Measurements from ENCODE around the gene ADGRB3.

The ADGRB3 gene

DNA sequence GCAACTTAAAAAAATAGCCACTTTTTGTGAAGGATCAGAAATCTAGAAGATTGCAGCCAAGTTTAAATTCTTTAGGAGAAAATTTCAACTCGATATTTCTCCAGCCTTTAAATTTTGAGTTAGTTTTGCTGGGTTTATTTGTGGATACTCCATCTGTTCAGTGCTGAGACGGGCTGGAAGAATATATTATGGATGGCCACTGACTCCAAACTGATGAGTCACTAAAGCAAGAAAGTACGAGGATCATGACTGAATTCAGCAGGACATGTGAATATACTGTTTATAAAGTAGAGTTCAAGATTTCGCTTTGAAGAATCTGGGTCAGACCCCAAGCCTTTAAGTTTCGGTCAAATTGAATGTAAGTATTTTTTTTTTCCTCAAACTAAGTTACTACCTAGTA, 199.5 kb downstream of the ADGRB3 start:
- Histone ChIP-seq H3K27me3 (ENCODE audit: control insufficient read depth in 3 of 3, insufficient read depth in 3 of 3, low read depth in 1 of 3, low read length in 3 of 3) (no peaks in the 10 kb centered on the region), H3K4me1 (ENCODE audit: control insufficient read depth in 2 of 2, insufficient read depth in 1 of 2, low read depth in 1 of 2, low read length in 2 of 2) (no peaks in the 10 kb centered on the region), H2BK120ac (ENCODE audit: low read depth, low read length) (no peak overlapping the region), H4K91ac (ENCODE audit: low read depth, low read length, poor library complexity) (no peak overlapping the region), H2BK5ac (ENCODE audit: low read length) (no peak overlapping the region), H3K27ac (replicated peaks; ENCODE audit: low read length) (no peak overlapping the region), H4K8ac (ENCODE audit: low read depth, low read length) (no peak overlapping the region), H3K4ac (ENCODE audit: low read length) (no peak overlapping the region), H3K14ac (ENCODE audit: low read length) (no peak overlapping the region), H2BK15ac (ENCODE audit: low read length) (no peak overlapping the region), H3K4me3 (ENCODE audit: low read length in 2 of 2) (no peak overlapping the region), H2BK12ac (ENCODE audit: low read length) (no peak overlapping the region), H3K18ac (ENCODE audit: low read length) (no peak overlapping the region), H3K9me3 (replicated peaks in 1 of 2; ENCODE audit: control insufficient read depth in 2 of 2, insufficient read depth in 1 of 2, low read depth in 1 of 2, low read length in 2 of 2) (peaks cover 0 to 2% of the 10 kb centered on the region in 2 donors), H3K79me1 (ENCODE audit: low read depth, low read length) (no peaks in the 10 kb centered on the region), H3K23ac (ENCODE audit: low read depth, low read length, poor library complexity) (no peak overlapping the region), H2AK5ac (ENCODE audit: low read depth, low read length) (no peak overlapping the region), H3K4me2 (ENCODE audit: insufficient read depth, low read length, poor library complexity, severe bottlenecking) (no peak overlapping the region), H3K36me3 (replicated peaks in 1 of 2; ENCODE audit: control insufficient read depth in 2 of 2, insufficient read depth in 2 of 2, low read length in 2 of 2) (no peaks in the 10 kb centered on the region), H2AFZ (ENCODE audit: low read length) (no peak overlapping the region), H3K9ac (ENCODE audit: low read depth, low read length, poor library complexity) (no peak overlapping the region)
- DNase-seq (ENCODE audit: low spot score) = no peak
- no CpG with 5 or more reads among the region's 5 CpGs for WGBS, 2 donors (ENCODE audit: extremely low coverage in 2 of 2, insufficient read length in 2 of 2, insufficient replicate concordance in 1 of 2)

DNA sequence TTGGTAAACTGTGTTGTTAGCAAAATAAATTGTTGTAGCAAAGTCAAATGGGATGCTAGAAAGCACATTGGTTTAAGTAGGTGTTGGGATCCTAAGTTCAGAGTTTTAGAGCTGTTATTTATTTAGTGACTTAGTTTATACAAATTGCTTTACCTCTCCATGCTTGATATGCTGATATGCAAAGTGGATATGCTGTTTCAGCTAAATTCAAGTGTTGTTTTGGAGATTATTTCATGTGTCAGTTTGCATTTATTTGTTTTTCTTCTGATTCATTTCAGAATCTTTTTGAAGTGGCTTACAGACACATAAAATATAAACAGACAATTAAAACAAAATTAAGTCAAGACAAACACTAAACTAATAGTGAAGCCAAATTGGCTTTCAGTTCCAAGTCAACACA, 203.5 kb downstream of the ADGRB3 start:
- no peaks in the 10 kb centered on the region for H3K36me3 ChIP-seq (replicated peaks in 1 of 2; ENCODE audit: control insufficient read depth in 2 of 2, insufficient read depth in 2 of 2, low read length in 2 of 2)
- H3K9ac ChIP-seq (ENCODE audit: low read depth, low read length, poor library complexity) = no peak overlapping the region
- H3K79me1 ChIP-seq (ENCODE audit: low read depth, low read length) = no peaks in the 10 kb centered on the region
- no peak overlapping the region for H3K18ac ChIP-seq (ENCODE audit: low read length)
- H3K4me3 ChIP-seq (ENCODE audit: low read length in 2 of 2) = no peak overlapping the region
- no peak overlapping the region for H3K23ac ChIP-seq (ENCODE audit: low read depth, low read length, poor library complexity)
- H3K14ac ChIP-seq (ENCODE audit: low read length) = no peak overlapping the region
- no peak overlapping the region for H4K91ac ChIP-seq (ENCODE audit: low read depth, low read length, poor library complexity)
- H3K27ac ChIP-seq (replicated peaks; ENCODE audit: low read length) = no peak overlapping the region
- no peak overlapping the region for H3K4me2 ChIP-seq (ENCODE audit: insufficient read depth, low read length, poor library complexity, severe bottlenecking)
- no peak overlapping the region for H2AK5ac ChIP-seq (ENCODE audit: low read depth, low read length)
- no peak overlapping the region for H2BK5ac ChIP-seq (ENCODE audit: low read length)
- no peaks in the 10 kb centered on the region for H3K4me1 ChIP-seq (ENCODE audit: control insufficient read depth in 2 of 2, insufficient read depth in 1 of 2, low read depth in 1 of 2, low read length in 2 of 2)
- H3K9me3 ChIP-seq (replicated peaks in 1 of 2; ENCODE audit: control insufficient read depth in 2 of 2, insufficient read depth in 1 of 2, low read depth in 1 of 2, low read length in 2 of 2) = peaks cover 0 to 11% of the 10 kb centered on the region in 2 donors
- H2BK15ac ChIP-seq (ENCODE audit: low read length) = no peak overlapping the region
- no peak overlapping the region for H2BK120ac ChIP-seq (ENCODE audit: low read depth, low read length)
- H3K27me3 ChIP-seq (ENCODE audit: control insufficient read depth in 3 of 3, insufficient read depth in 3 of 3, low read depth in 1 of 3, low read length in 3 of 3) = no peaks in the 10 kb centered on the region
- H4K8ac ChIP-seq (ENCODE audit: low read depth, low read length) = no peak overlapping the region
- no peak overlapping the region for H2AFZ ChIP-seq (ENCODE audit: low read length)
- H2BK12ac ChIP-seq (ENCODE audit: low read length) = no peak overlapping the region
- H3K4ac ChIP-seq (ENCODE audit: low read length) = no peak overlapping the region
- no peak for DNase-seq (ENCODE audit: low spot score)

DNA sequence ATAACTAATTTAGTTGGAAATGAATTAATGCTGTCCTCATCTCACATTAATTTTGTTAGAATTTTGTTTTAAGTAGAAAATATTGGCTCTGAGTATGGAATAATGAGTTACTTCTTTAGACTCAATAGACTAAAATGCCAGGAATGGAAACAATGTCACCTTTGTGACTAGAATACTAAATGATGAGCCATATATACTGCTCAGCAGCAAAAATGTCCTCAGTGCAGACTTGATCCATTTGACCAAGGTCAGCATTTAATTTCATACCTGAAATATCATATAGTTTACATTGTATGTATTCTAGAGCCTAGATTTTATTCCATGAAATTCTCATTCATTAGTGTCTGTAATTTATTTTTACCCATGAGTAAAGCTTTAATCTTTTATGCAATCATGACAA, 217.7 kb downstream of the ADGRB3 start:
- Histone ChIP-seq H3K9ac (ENCODE audit: low read depth, low read length, poor library complexity) (no peak overlapping the region), H3K79me1 (ENCODE audit: low read depth, low read length) (no peaks in the 10 kb centered on the region), H4K91ac (ENCODE audit: low read depth, low read length, poor library complexity) (no peak overlapping the region), H3K4me3 (ENCODE audit: low read length in 2 of 2) (no peak overlapping the region), H3K27ac (replicated peaks; ENCODE audit: low read length) (no peak overlapping the region), H3K36me3 (replicated peaks in 1 of 2; ENCODE audit: control insufficient read depth in 2 of 2, insufficient read depth in 2 of 2, low read length in 2 of 2) (no peaks in the 10 kb centered on the region), H4K8ac (ENCODE audit: low read depth, low read length) (no peak overlapping the region), H3K4me2 (ENCODE audit: insufficient read depth, low read length, poor library complexity, severe bottlenecking) (no peak overlapping the region), H3K27me3 (ENCODE audit: control insufficient read depth in 3 of 3, insufficient read depth in 3 of 3, low read depth in 1 of 3, low read length in 3 of 3) (peaks cover 0 to 2% (median 0%) of the 10 kb centered on the region in 3 experiments), H3K4me1 (ENCODE audit: control insufficient read depth in 2 of 2, insufficient read depth in 1 of 2, low read depth in 1 of 2, low read length in 2 of 2) (peaks cover 0 to 14% of the 10 kb centered on the region in 2 donors), H3K23ac (ENCODE audit: low read depth, low read length, poor library complexity) (no peak overlapping the region), H3K14ac (ENCODE audit: low read length) (no peak overlapping the region), H2AK5ac (ENCODE audit: low read depth, low read length) (no peak overlapping the region), H3K9me3 (replicated peaks in 1 of 2; ENCODE audit: control insufficient read depth in 2 of 2, insufficient read depth in 1 of 2, low read depth in 1 of 2, low read length in 2 of 2) (peaks cover 1 to 2% of the 10 kb centered on the region in 2 donors), H3K18ac (ENCODE audit: low read length) (no peak overlapping the region), H2BK5ac (ENCODE audit: low read length) (no peak overlapping the region), H2AFZ (ENCODE audit: low read length) (no peak overlapping the region), H3K4ac (ENCODE audit: low read length) (no peak overlapping the region), H2BK12ac (ENCODE audit: low read length) (no peak overlapping the region), H2BK15ac (ENCODE audit: low read length) (no peak overlapping the region), H2BK120ac (ENCODE audit: low read depth, low read length) (no peak overlapping the region)
- no peak for DNase-seq (ENCODE audit: low spot score)

DNA sequence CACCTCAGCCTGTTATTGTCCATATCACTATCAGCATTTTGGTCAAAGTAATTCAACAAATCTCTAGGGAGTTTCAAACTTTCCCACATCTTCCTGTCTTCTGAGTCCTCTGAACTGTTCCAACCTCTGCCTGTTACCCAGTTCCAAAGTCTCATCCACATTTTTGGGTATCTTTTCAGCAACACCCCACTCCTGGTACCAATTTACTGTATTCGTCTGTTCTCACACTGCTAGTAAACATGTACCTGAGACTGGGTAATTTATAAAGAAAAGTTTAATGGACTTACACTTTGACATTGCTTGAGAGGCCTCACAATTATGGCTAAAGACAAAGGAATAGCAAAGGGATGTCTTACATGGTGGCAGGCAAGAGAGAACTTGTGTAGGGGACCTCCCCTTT, 224.2 kb downstream of the ADGRB3 start:
- no peak overlapping the region for H3K4ac ChIP-seq (ENCODE audit: low read length)
- H3K23ac ChIP-seq (ENCODE audit: low read depth, low read length, poor library complexity) = no peak overlapping the region
- H3K9me3 ChIP-seq (replicated peaks in 1 of 2; ENCODE audit: control insufficient read depth in 2 of 2, insufficient read depth in 1 of 2, low read depth in 1 of 2, low read length in 2 of 2) = peaks cover 2 to 17% of the 10 kb centered on the region in 2 donors
- H2BK12ac ChIP-seq (ENCODE audit: low read length) = no peak overlapping the region
- H4K8ac ChIP-seq (ENCODE audit: low read depth, low read length) = no peak overlapping the region
- no peak overlapping the region for H3K27ac ChIP-seq (replicated peaks; ENCODE audit: low read length)
- H2BK15ac ChIP-seq (ENCODE audit: low read length) = no peak overlapping the region
- no peak overlapping the region for H2BK120ac ChIP-seq (ENCODE audit: low read depth, low read length)
- no peaks in the 10 kb centered on the region for H3K4me1 ChIP-seq (ENCODE audit: control insufficient read depth in 2 of 2, insufficient read depth in 1 of 2, low read depth in 1 of 2, low read length in 2 of 2)
- H3K4me3 ChIP-seq (ENCODE audit: low read length in 2 of 2) = no peak overlapping the region
- H4K91ac ChIP-seq (ENCODE audit: low read depth, low read length, poor library complexity) = no peak overlapping the region
- H3K18ac ChIP-seq (ENCODE audit: low read length) = no peak overlapping the region
- H2BK5ac ChIP-seq (ENCODE audit: low read length) = no peak overlapping the region
- no peaks in the 10 kb centered on the region for H3K79me1 ChIP-seq (ENCODE audit: low read depth, low read length)
- no peak overlapping the region for H3K4me2 ChIP-seq (ENCODE audit: insufficient read depth, low read length, poor library complexity, severe bottlenecking)
- H3K36me3 ChIP-seq (replicated peaks in 1 of 2; ENCODE audit: control insufficient read depth in 2 of 2, insufficient read depth in 2 of 2, low read length in 2 of 2) = no peaks in the 10 kb centered on the region
- H3K27me3 ChIP-seq (ENCODE audit: control insufficient read depth in 3 of 3, insufficient read depth in 3 of 3, low read depth in 1 of 3, low read length in 3 of 3) = peaks cover 0 to 2% (median 0%) of the 10 kb centered on the region in 3 experiments
- H3K14ac ChIP-seq (ENCODE audit: low read length) = no peak overlapping the region
- H2AFZ ChIP-seq (ENCODE audit: low read length) = no peak overlapping the region
- H3K9ac ChIP-seq (ENCODE audit: low read depth, low read length, poor library complexity) = no peak overlapping the region
- no peak overlapping the region for H2AK5ac ChIP-seq (ENCODE audit: low read depth, low read length)
- DNase-seq (ENCODE audit: low spot score) = no peak
- WGBS, 2 donors (ENCODE audit: extremely low coverage in 2 of 2, insufficient read length in 2 of 2, insufficient replicate concordance in 1 of 2) = no CpG with 5 or more reads among the region's 1 CpG

Data from neuronal stem cell (in vitro differentiated cells).